Fibroblast of lung (primary cell): ENCODE data around the gene UGT1A5. TPM values are rescaled to one million over a fixed set of nuclear protein-coding genes. Genes with fewer than 3 reads are reported as not detected.
"Not testable (repeated sequence)": the region's sequence is repeated elsewhere in the genome, so short reads cannot be mapped to it uniquely, and the experiment has no call there.

ENCODE experiments used
- DNase-seq, 2 donors: peaks; one replicate each; pipeline versions ENCODE4 v3.0.0 to v3.0.0-alpha.2; 2010; ENCODE audit warnings: low read depth in 2 of 2
- H2AFZ ChIP-seq: 2 replicates; pipeline ENCODE4 v1.5.1; 2012; ENCODE audit warnings: low read length, control low read depth, inconsistent platforms
- H3K27ac ChIP-seq: 2 replicates; pipeline ENCODE4 v1.5.1; 2011; ENCODE audit warnings: low read length, control low read depth; ENCODE audit not compliant: insufficient read depth
- H3K27me3 ChIP-seq: 2 replicates; pipeline ENCODE4 v1.5.1; 2011; ENCODE audit warnings: mild to moderate bottlenecking, low read length; ENCODE audit not compliant: control insufficient read depth, insufficient read depth
- H3K36me3 ChIP-seq: 2 replicates; pipeline ENCODE4 v1.5.1; 2011; ENCODE audit warnings: low read length; ENCODE audit not compliant: control insufficient read depth, insufficient read depth
- H3K4me1 ChIP-seq: 2 replicates; pipeline ENCODE4 v1.5.1; 2011; ENCODE audit warnings: low read length; ENCODE audit not compliant: control insufficient read depth, insufficient read depth; ENCODE audit errors: extremely low read depth
- H3K4me2 ChIP-seq: 2 replicates; pipeline ENCODE4 v1.5.1; 2011; ENCODE audit warnings: low read length, control low read depth; ENCODE audit not compliant: insufficient read depth; ENCODE audit errors: extremely low read depth
- H3K4me3 ChIP-seq, 4 experiments: fragments of 200-600 bp in 1 of 4; sonication (generic) in 1 of 4; replicated peaks in 1 of 4; 2 replicates each; pipeline ENCODE4 v1.5.1; 2011 to 2016; ENCODE audit warnings: low read length in 4 of 4, low read depth in 3 of 4, mild to moderate bottlenecking in 3 of 4, control low read depth in 2 of 4, inconsistent platforms in 1 of 4, mixed read lengths in 1 of 4; ENCODE audit not compliant: insufficient read depth in 1 of 4; ENCODE audit errors: control extremely low read depth in 1 of 4
- H3K79me2 ChIP-seq: 2 replicates; pipeline ENCODE4 v1.5.1; 2012; ENCODE audit warnings: mild to moderate bottlenecking, low read length, inconsistent platforms; ENCODE audit not compliant: control insufficient read depth, insufficient read depth
- H3K9ac ChIP-seq: 2 replicates; pipeline ENCODE4 v1.5.1; 2011; ENCODE audit warnings: mild to moderate bottlenecking, low read length, control low read depth; ENCODE audit not compliant: insufficient read depth
- H3K9me3 ChIP-seq: 2 replicates; pipeline ENCODE4 v1.5.1; 2012; ENCODE audit warnings: low read depth, low read length; ENCODE audit not compliant: control insufficient read depth, insufficient read depth
- H4K20me1 ChIP-seq: 2 replicates; pipeline ENCODE4 v1.5.1; 2011; ENCODE audit warnings: low read length; ENCODE audit not compliant: control insufficient read depth, insufficient read depth; ENCODE audit errors: extremely low read depth
- CTCF ChIP-seq, 2 donors: IDR thresholded peaks in 1 of 2; conservative IDR thresholded peaks in 1 of 2; 1 replicate in 1 of 2; 2 replicates in 1 of 2; pipeline ENCODE4 v1.5.1; 2011 to 2012; ENCODE audit warnings: low read length in 2 of 2, control low read depth in 1 of 2, inconsistent platforms in 1 of 2, low read depth in 1 of 2, mild to moderate bottlenecking in 1 of 2
- EZH2 ChIP-seq: IDR thresholded peaks from 2 replicates; pipeline ENCODE4 v1.5.1; 2012; ENCODE audit warnings: low read length, control low read depth, mild to moderate bottlenecking; ENCODE audit errors: missing control alignments
- polyA plus RNA-seq, 2 donors: library from polyadenylated mRNA; depleted of rRNA in 1 of 2; stranded (reverse) in 1 of 2; unstranded in 1 of 2; fragments of >200 nt; gene quantifications; 2 replicates each; pipeline ENCODE4 v1.2.1, GENCODE V29; 2011 to 2012; ENCODE audit warnings: missing spikeins in 1 of 2
- total RNA-seq: library from RNA; depleted of rRNA; stranded (reverse); fragments of >200 nt; gene quantifications from 2 replicates; pipeline ENCODE4 v1.2.1, GENCODE V29; 2014

Gene UGT1A5
- total and polyA plus RNA-seq, 2 donors (not counting 1 experiment from before 2014, with no cell fraction given): not detected

GRCh38 chr2:233728723-233729301, 16.1 kb downstream of the UGT1A5 start, which contains the start of gene UGT1A3:
Gene UGT1A3 (plus strand): TSS chr2:233729042. CDS start chr2:233729127, 85 bp downstream.
- Histone ChIP-seq H3K27me3 (no peaks in the 10 kb centered on the region), H3K4me3 (no peak within 1 kb of the TSS), H3K27ac (no peak within 1 kb of the TSS), H3K9me3 (no peaks in the 10 kb centered on the region), H3K9ac (no peak within 1 kb of the TSS), H2AFZ (no peak within 1 kb of the TSS), H4K20me1 (no peaks in the 10 kb centered on the region), H3K4me1 (no peaks in the 10 kb centered on the region), H3K36me3 (no peaks in the 10 kb centered on the region), H3K4me2 (no peak within 1 kb of the TSS), H3K79me2 (no peaks in the 10 kb centered on the region)
- DNase-seq: no peak
- no peak for TF ChIP-seq CTCF (conservative IDR thresholded peaks at IDR 0.05 in 1 of 2, IDR thresholded peaks at IDR 0.05 in 1 of 2; ENCODE audit: low read depth in 1 of 2, low read length in 2 of 2)
- no peak for TF ChIP-seq EZH2

DNA sequence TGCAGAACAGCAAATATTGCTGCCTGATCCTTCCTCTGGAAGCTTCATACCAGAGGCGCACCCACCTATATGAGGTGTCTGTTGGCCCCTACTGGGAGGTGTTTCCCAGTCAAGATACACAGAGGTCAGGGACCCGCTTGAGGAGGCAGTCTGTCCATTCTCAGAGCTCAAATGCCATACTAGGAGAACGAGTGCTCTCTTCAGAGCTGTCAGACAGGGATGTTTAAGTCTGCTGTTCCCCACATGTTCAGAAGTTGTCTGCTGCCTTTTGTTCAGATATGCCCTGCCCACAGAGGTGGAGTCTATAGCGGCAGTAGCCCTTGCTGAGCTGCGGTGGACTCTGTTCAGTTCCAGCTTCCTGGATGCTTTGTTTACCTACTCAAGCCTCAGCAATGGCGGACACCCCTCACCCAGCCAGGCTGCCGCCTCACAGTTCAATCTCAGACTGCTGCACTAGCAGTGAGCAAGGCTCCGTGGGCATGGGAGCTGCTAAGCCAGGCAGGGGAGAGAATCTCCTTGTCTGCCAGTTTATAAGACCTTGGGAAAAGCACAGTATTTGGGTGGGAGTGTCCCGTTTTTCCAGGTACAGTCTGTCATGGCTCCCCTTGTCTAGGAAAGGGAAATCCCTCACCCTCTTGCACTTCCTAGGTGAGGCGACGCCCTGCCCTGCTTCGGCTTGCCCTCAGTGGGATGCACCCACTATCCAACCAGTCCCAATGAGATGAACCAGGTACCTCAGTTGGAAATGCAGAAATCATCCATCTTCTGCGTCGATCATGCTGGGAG, 24.4 kb downstream of the UGT1A5 start:
- H2AFZ ChIP-seq, H3K36me3 ChIP-seq, H3K9me3 ChIP-seq, H3K9ac ChIP-seq, H3K27ac ChIP-seq, H4K20me1 ChIP-seq, DNase-seq, H3K79me2 ChIP-seq, H3K4me1 ChIP-seq, H3K27me3 ChIP-seq, H3K4me2 ChIP-seq, H3K4me3 ChIP-seq: not testable (repeated sequence)

DNA sequence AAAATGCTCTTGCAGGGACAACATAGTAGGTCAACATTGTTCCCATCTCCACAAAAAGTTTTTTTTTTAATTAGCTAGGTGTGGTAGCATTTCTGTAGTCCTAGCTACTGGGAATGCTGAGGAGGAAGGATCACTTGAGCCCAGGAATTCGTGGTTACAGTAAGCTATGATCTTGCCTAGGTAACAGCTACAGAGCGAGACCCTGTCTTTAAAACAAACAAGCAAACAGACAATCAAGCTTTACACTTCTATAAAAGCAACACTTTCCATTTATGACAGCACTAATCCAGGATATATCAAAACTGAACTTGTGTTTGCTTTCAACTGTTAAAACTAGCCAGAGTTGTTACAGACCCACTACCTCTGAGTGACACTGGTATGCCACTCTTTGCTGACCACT, 28.2 kb downstream of the UGT1A5 start:
- Histone ChIP-seq H3K79me2 (no peaks in the 10 kb centered on the region), H3K27me3 (no peaks in the 10 kb centered on the region), H2AFZ (no peak overlapping the region), H3K4me2 (no peak overlapping the region), H3K36me3 (no peaks in the 10 kb centered on the region), H4K20me1 (no peaks in the 10 kb centered on the region), H3K4me3 (no peak overlapping the region), H3K27ac (no peak overlapping the region), H3K4me1 (no peaks in the 10 kb centered on the region), H3K9ac (no peak overlapping the region), H3K9me3 (no peaks in the 10 kb centered on the region)
- TF ChIP-seq EZH2 (no peak), CTCF (conservative IDR thresholded peaks at IDR 0.05 in 1 of 2, IDR thresholded peaks at IDR 0.05 in 1 of 2; ENCODE audit: low read depth in 1 of 2, low read length in 2 of 2) (no peak)
- DNase-seq: no peak
